ENCODE results near the gene BLZF1.
"Not testable (repeated sequence)": the region's sequence is repeated elsewhere in the genome, so short reads cannot be mapped to it uniquely, and the experiment has no call there.

BLZF1 gene

GRCh38 chr1:169390303-169390702 lies 22.3 kb downstream of the BLZF1 start:
- Histone ChIP-seq H3K27me3 (ENCODE audit: control insufficient read depth, insufficient read depth, low read length, poor library complexity, severe bottlenecking) (no peaks in the 10 kb centered on the region), H3K4me1 (ENCODE audit: control insufficient read depth, insufficient read depth, low read length) (no peaks in the 10 kb centered on the region), H3K4me3 (ENCODE audit: insufficient read depth, low read depth, low read length) (no peak overlapping the region), H3K36me3 (ENCODE audit: control insufficient read depth, insufficient read depth, low read length) (peaks cover 13% of the 10 kb centered on the region), H3K9me3 (ENCODE audit: control insufficient read depth, low read length) (no peaks in the 10 kb centered on the region), H3K27ac (ENCODE audit: insufficient read depth, low read depth, low read length, poor library complexity, severe bottlenecking) (no peak overlapping the region)

GRCh38 chr1:169392406-169392805 lies 24.4 kb downstream of the BLZF1 start:
- Histone ChIP-seq H3K36me3 (ENCODE audit: control insufficient read depth, insufficient read depth, low read length) (peaks cover 13% of the 10 kb centered on the region), H3K27me3 (ENCODE audit: control insufficient read depth, insufficient read depth, low read length, poor library complexity, severe bottlenecking) (no peaks in the 10 kb centered on the region)
- WGBS, 2 experiments, result 100% methylated on average over 1 of the region's 1 CpG

GRCh38 chr1:169395955-169396354 lies 28.0 kb downstream of the BLZF1 start:
- peaks cover 4% of the 10 kb centered on the region for H3K36me3 ChIP-seq (ENCODE audit: control insufficient read depth, insufficient read depth, low read length)
- H3K27ac ChIP-seq (ENCODE audit: insufficient read depth, low read depth, low read length, poor library complexity, severe bottlenecking), result no peak overlapping the region
- no peaks in the 10 kb centered on the region for H3K27me3 ChIP-seq (ENCODE audit: control insufficient read depth, insufficient read depth, low read length, poor library complexity, severe bottlenecking)
- no peaks in the 10 kb centered on the region for H3K9me3 ChIP-seq (ENCODE audit: control insufficient read depth, low read length)
- H3K4me1 ChIP-seq (ENCODE audit: control insufficient read depth, insufficient read depth, low read length), result no peaks in the 10 kb centered on the region
- no peak overlapping the region for H3K4me3 ChIP-seq (ENCODE audit: insufficient read depth, low read depth, low read length)
- WGBS, 2 experiments, result 81 to 95% methylated on average over 2 of the region's 3 CpGs

More at GRCh38 chr1:169392406-169392805, 24.4 kb downstream of the BLZF1 start:
- H3K4me3 ChIP-seq (ENCODE audit: insufficient read depth, low read depth, low read length), result no peak overlapping the region
- no peak overlapping the region for H3K27ac ChIP-seq (ENCODE audit: insufficient read depth, low read depth, low read length, poor library complexity, severe bottlenecking)
- H3K4me1 ChIP-seq (ENCODE audit: control insufficient read depth, insufficient read depth, low read length), result no peaks in the 10 kb centered on the region
- no peaks in the 10 kb centered on the region for H3K9me3 ChIP-seq (ENCODE audit: control insufficient read depth, low read length)

GRCh38 chr1:169402578-169402977 lies 34.6 kb downstream of the BLZF1 start:
- not testable (repeated sequence) for H3K4me3 ChIP-seq (ENCODE audit: insufficient read depth, low read depth, low read length); H3K27me3 ChIP-seq (ENCODE audit: control insufficient read depth, insufficient read depth, low read length, poor library complexity, severe bottlenecking); H3K4me1 ChIP-seq (ENCODE audit: control insufficient read depth, insufficient read depth, low read length); H3K27ac ChIP-seq (ENCODE audit: insufficient read depth, low read depth, low read length, poor library complexity, severe bottlenecking); H3K36me3 ChIP-seq (ENCODE audit: control insufficient read depth, insufficient read depth, low read length); H3K9me3 ChIP-seq (ENCODE audit: control insufficient read depth, low read length)
- WGBS, 2 experiments, result no CpG with 5 or more reads among the region's 1 CpG

GRCh38 chr1:169408340-169408739 lies 40.3 kb downstream of the BLZF1 start:
- WGBS, 2 experiments, result 93 to 97% methylated on average over 5 of the region's 5 CpGs
- not testable (repeated sequence) for H3K4me1 ChIP-seq (ENCODE audit: control insufficient read depth, insufficient read depth, low read length); H3K27ac ChIP-seq (ENCODE audit: insufficient read depth, low read depth, low read length, poor library complexity, severe bottlenecking); H3K9me3 ChIP-seq (ENCODE audit: control insufficient read depth, low read length); H3K36me3 ChIP-seq (ENCODE audit: control insufficient read depth, insufficient read depth, low read length); H3K4me3 ChIP-seq (ENCODE audit: insufficient read depth, low read depth, low read length); H3K27me3 ChIP-seq (ENCODE audit: control insufficient read depth, insufficient read depth, low read length, poor library complexity, severe bottlenecking)

GRCh38 chr1:169414952-169415351 lies 47.0 kb downstream of the BLZF1 start:
- Histone ChIP-seq H3K27ac (ENCODE audit: insufficient read depth, low read depth, low read length, poor library complexity, severe bottlenecking) (no peak overlapping the region), H3K4me3 (ENCODE audit: insufficient read depth, low read depth, low read length) (no peak overlapping the region), H3K9me3 (ENCODE audit: control insufficient read depth, low read length) (no peaks in the 10 kb centered on the region), H3K4me1 (ENCODE audit: control insufficient read depth, insufficient read depth, low read length) (no peaks in the 10 kb centered on the region), H3K27me3 (ENCODE audit: control insufficient read depth, insufficient read depth, low read length, poor library complexity, severe bottlenecking) (no peaks in the 10 kb centered on the region), H3K36me3 (ENCODE audit: control insufficient read depth, insufficient read depth, low read length) (no peaks in the 10 kb centered on the region)
- WGBS, 2 experiments, result 89 to 91% methylated on average over 2 of the region's 2 CpGs

- 93 to 94% methylated on average over 5 of the region's 5 CpGs for WGBS, 2 experiments
- H3K4me3 ChIP-seq (ENCODE audit: insufficient read depth, low read depth, low read length), result no peak overlapping the region
- no peak overlapping the region for H3K27ac ChIP-seq (ENCODE audit: insufficient read depth, low read depth, low read length, poor library complexity, severe bottlenecking)
- H3K36me3 ChIP-seq (ENCODE audit: control insufficient read depth, insufficient read depth, low read length), result peaks cover 3% of the 10 kb centered on the region
- no peaks in the 10 kb centered on the region for H3K9me3 ChIP-seq (ENCODE audit: control insufficient read depth, low read length)
- peaks cover 4% of the 10 kb centered on the region for H3K4me1 ChIP-seq (ENCODE audit: control insufficient read depth, insufficient read depth, low read length)
- no peaks in the 10 kb centered on the region for H3K27me3 ChIP-seq (ENCODE audit: control insufficient read depth, insufficient read depth, low read length, poor library complexity, severe bottlenecking)
Observed at GRCh38 chr1:169421309-169421708, 53.3 kb downstream of the BLZF1 start.

- Histone ChIP-seq H3K27ac (ENCODE audit: insufficient read depth, low read depth, low read length, poor library complexity, severe bottlenecking) (no peak overlapping the region), H3K36me3 (ENCODE audit: control insufficient read depth, insufficient read depth, low read length) (peaks cover 3% of the 10 kb centered on the region), H3K9me3 (ENCODE audit: control insufficient read depth, low read length) (no peaks in the 10 kb centered on the region), H3K27me3 (ENCODE audit: control insufficient read depth, insufficient read depth, low read length, poor library complexity, severe bottlenecking) (peaks cover 4% of the 10 kb centered on the region), H3K4me3 (ENCODE audit: insufficient read depth, low read depth, low read length) (peak overlapping the region; percentile 34), H3K4me1 (ENCODE audit: control insufficient read depth, insufficient read depth, low read length) (peaks cover 8% of the 10 kb centered on the region)
- 90 to 92% methylated on average over 4 to 5 of the region's 6 CpGs for WGBS, 2 experiments
Observed at GRCh38 chr1:169426174-169426705, 58.2 kb downstream of the BLZF1 start.

GRCh38 chr1:169427081-169427641 lies 59.2 kb downstream of the BLZF1 start, which contains the start of gene CCDC181:
TSS of gene CCDC181 (minus strand) at chr1:169427474. CDS start at chr1:169424927, 2,547 bp downstream.
- no peaks in the 10 kb centered on the region for H3K36me3 ChIP-seq (ENCODE audit: control insufficient read depth, insufficient read depth, low read length)
- peak within 1 kb of the TSS; percentile 34 for H3K4me3 ChIP-seq (ENCODE audit: insufficient read depth, low read depth, low read length)
- WGBS, 2 experiments, result 1 to 2% methylated on average over 28 to 29 of the region's 29 CpGs
- no peaks in the 10 kb centered on the region for H3K9me3 ChIP-seq (ENCODE audit: control insufficient read depth, low read length)
- H3K27ac ChIP-seq (ENCODE audit: insufficient read depth, low read depth, low read length, poor library complexity, severe bottlenecking), result peak within 1 kb of the TSS; percentile 19
- peaks cover 8% of the 10 kb centered on the region for H3K4me1 ChIP-seq (ENCODE audit: control insufficient read depth, insufficient read depth, low read length)
- peaks cover 4% of the 10 kb centered on the region for H3K27me3 ChIP-seq (ENCODE audit: control insufficient read depth, insufficient read depth, low read length, poor library complexity, severe bottlenecking)

Measured in ectodermal cell (in vitro differentiated cells).